PC-3 (cell line): ENCODE measurements around the gene ARHGAP6. TPM values are rescaled to one million over a fixed set of nuclear protein-coding genes. Genes with fewer than 3 reads are reported as not detected.

Source experiments
- ATAC-seq: fragments of 200-7000 bp; cut with Tn5 transposase; 2 replicates; pipeline ENCODE4 v1.9.1; 2020; ENCODE audit warnings: mild to moderate bottlenecking, moderate library complexity
- BruUV-seq: library from RNA; stranded (reverse); fragments of 400-500 nt; replicated peaks from 2 replicates; lab custom pipeline; 2021; lab: Mats Ljungman, UMichigan
- CTCF ChIA-PET: fragments of 300-600 bp; sonication (Branson Sonifier 250); formaldehyde crosslinking; loops from one replicate; lab custom pipeline; 2022; ENCODE audit warnings: antibody characterized with exemption; lab: Charles Lee
- POLR2A ChIA-PET: fragments of 300-600 bp; sonication (Branson Sonifier 250); formaldehyde crosslinking; loops from one replicate; lab custom pipeline; 2022; ENCODE audit warnings: antibody characterized with exemption; ENCODE audit not compliant: unreplicated experiment; lab: Charles Lee
- DNase-seq: peaks from one replicate; pipeline ENCODE4 v3.0.0-alpha.2; 2015
- H2AFZ ChIP-seq: fragments of 300-600 bp; sonication (generic); 2 replicates; pipeline ENCODE4 v1.6.0; 2016; ENCODE audit warnings: antibody characterized with exemption, low read length
- H3F3A ChIP-seq: fragments of 300-600 bp; sonication (generic); one replicate; pipeline ENCODE4 v1.6.0; 2017; ENCODE audit warnings: antibody characterized with exemption, low read length, control low read depth, mild to moderate bottlenecking; ENCODE audit not compliant: unreplicated experiment
- H3K27ac ChIP-seq: fragments of 300-600 bp; sonication (generic); 2 replicates; pipeline ENCODE4 v1.5.1; 2016; ENCODE audit warnings: mild to moderate bottlenecking, low read length
- H3K27me3 ChIP-seq: fragments of 300-600 bp; sonication (generic); 2 replicates; pipeline ENCODE4 v1.6.1; 2016; ENCODE audit warnings: low read length, mixed read lengths
- H3K36me3 ChIP-seq: fragments of 300-600 bp; sonication (generic); 2 replicates; pipeline ENCODE4 v1.6.1; 2016; ENCODE audit warnings: low read depth, mixed run types, low read length, mixed read lengths
- H3K4me1 ChIP-seq: fragments of 300-600 bp; sonication (generic); 2 replicates; pipeline ENCODE4 v1.5.1; 2016; ENCODE audit warnings: low read length; ENCODE audit not compliant: insufficient read depth
- H3K4me2 ChIP-seq: fragments of 300-600 bp; sonication (generic); 2 replicates; pipeline ENCODE4 v1.6.0; 2016; ENCODE audit warnings: low read length
- H3K4me3 ChIP-seq: fragments of 300-600 bp; sonication (generic); 2 replicates; pipeline ENCODE4 v1.5.1; 2016; ENCODE audit warnings: mild to moderate bottlenecking, low read length, mixed read lengths
- H3K79me2 ChIP-seq: fragments of 300-600 bp; sonication (generic); 2 replicates; pipeline ENCODE4 v1.6.1; 2017; ENCODE audit warnings: low read length, mixed read lengths
- H3K9ac ChIP-seq: fragments of 300-600 bp; sonication (generic); 2 replicates; pipeline ENCODE4 v1.6.0; 2016; ENCODE audit warnings: mild to moderate bottlenecking, low read length
- H3K9me2 ChIP-seq: fragments of 300-600 bp; sonication (generic); replicated peaks from 2 replicates; pipeline ENCODE4 v1.6.1; 2016; ENCODE audit warnings: mixed run types, low read length, mixed read lengths
- H3K9me3 ChIP-seq: fragments of 300-600 bp; sonication (generic); 2 replicates; pipeline ENCODE4 v1.6.1; 2016; ENCODE audit warnings: low read length, mixed read lengths
- H4K20me1 ChIP-seq: fragments of 300-600 bp; sonication (generic); 2 replicates; pipeline ENCODE4 v1.6.1; 2016; ENCODE audit warnings: low read length, mixed read lengths
- CTCF ChIP-seq: fragments of 300-600 bp; sonication (generic); conservative IDR thresholded peaks from 2 replicates; pipeline ENCODE4 v1.5.1; 2017; ENCODE audit warnings: antibody characterized with exemption, low read depth, mild to moderate bottlenecking, low read length
- EZH2 ChIP-seq: fragments of 300-600 bp; sonication (generic); IDR thresholded peaks from one replicate; pipeline ENCODE4 v1.6.1; 2017; ENCODE audit warnings: antibody characterized with exemption, mild to moderate bottlenecking, low read length; ENCODE audit not compliant: unreplicated experiment
- EZH2phosphoT487 ChIP-seq: fragments of 300-600 bp; sonication (generic); IDR thresholded peaks from 2 replicates; pipeline ENCODE4 v1.6.1; 2018; ENCODE audit warnings: mild to moderate bottlenecking, antibody characterized with exemption, low read length, borderline replicate concordance
- intact Hi-C: fragments of 100-400 bp; cut with micrococcal nuclease; formaldehyde crosslinking; loops from 2 replicates; pipeline ENCODE4 v1.9.0; 2023
- total RNA-seq: library from RNA; depleted of rRNA; stranded (reverse); fragments of >200 nt; gene quantifications from 2 replicates; pipeline ENCODE4 v1.2.3, GENCODE V29; 2014

ARHGAP6 gene
- total RNA-seq, 1 experiment from 2014 or later, result 2.8 TPM

GRCh38 chrX:11159149-11159548, 506.6 kb downstream of the ARHGAP6 start:
- H3K4me1 ChIP-seq, result no peaks in the 10 kb centered on the region
- TF ChIP-seq EZH2 (no peak), CTCF (no peak), EZH2phosphoT487 (no peak)
- POLR2A ChIA-PET, result no interaction called here

DNA sequence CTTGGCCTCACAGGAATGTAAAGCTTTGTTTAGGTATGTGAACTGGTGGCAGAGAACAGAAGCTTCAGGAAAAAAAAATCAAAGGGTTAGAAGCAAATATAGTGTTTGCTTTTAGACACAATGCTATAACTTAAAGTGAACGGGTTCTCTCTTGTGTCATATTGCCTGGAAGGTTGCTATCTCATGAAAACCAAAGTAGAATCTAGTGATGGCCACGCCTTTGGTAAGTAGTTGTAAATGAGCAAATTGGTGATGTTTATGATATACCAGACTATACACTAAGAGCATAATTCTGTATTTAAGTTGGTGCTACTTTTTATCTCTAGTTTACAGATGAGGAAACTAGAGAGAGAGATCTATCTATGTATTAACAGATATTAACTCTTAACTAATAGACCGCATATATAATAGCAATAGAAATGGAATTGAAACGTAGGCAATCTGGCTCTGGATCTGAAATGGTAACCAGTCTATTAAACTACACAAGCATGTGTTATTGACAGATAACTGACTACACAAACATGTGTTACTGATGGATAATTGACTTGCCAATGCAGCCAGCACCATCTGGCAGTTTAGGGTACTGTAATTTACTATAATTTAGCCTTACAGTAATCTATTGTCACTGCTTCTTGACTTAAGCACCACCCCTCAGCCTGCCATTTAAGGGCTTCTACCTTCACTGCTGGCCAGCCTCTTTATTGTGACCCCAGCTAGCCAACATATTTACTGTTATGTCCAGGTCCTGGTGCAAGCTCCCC, 513.7 kb downstream of the ARHGAP6 start:
- H3K27me3 ChIP-seq, result no peaks in the 10 kb centered on the region
- no peaks in the 10 kb centered on the region for H4K20me1 ChIP-seq
- no peaks in the 10 kb centered on the region for H3F3A ChIP-seq
- TF ChIP-seq EZH2, result no peak
- TF ChIP-seq CTCF, result no peak
- no peak for TF ChIP-seq EZH2phosphoT487
- no peaks in the 10 kb centered on the region for H3K79me2 ChIP-seq
- H3K9me2 ChIP-seq, result no peaks in the 10 kb centered on the region
- no peaks in the 10 kb centered on the region for H3K4me1 ChIP-seq
- H3K9me3 ChIP-seq, result no peaks in the 10 kb centered on the region
- H2AFZ ChIP-seq, result no peak overlapping the region
- H3K4me2 ChIP-seq, result no peak overlapping the region
- H3K9ac ChIP-seq, result no peak overlapping the region
- POLR2A ChIA-PET, result no interaction called here
- no peak overlapping the region for H3K27ac ChIP-seq
- DNase-seq (no peak), ATAC-seq (no peak)
- H3K4me3 ChIP-seq, result no peak overlapping the region
- CTCF ChIA-PET, result no interaction called here
- no TSS peak for BruUV-seq
- H3K36me3 ChIP-seq, result no peaks in the 10 kb centered on the region
- intact Hi-C loops, result no loop called here

More at GRCh38 chrX:11159149-11159548, 506.6 kb downstream of the ARHGAP6 start:
- DNase-seq, result no peak
- Histone ChIP-seq H3K9ac (no peak overlapping the region), H3K4me2 (no peak overlapping the region), H3K9me3 (no peaks in the 10 kb centered on the region), H3F3A (no peaks in the 10 kb centered on the region), H3K79me2 (no peaks in the 10 kb centered on the region), H2AFZ (no peak overlapping the region), H3K4me3 (no peak overlapping the region), H3K36me3 (no peaks in the 10 kb centered on the region), H3K27ac (no peak overlapping the region), H3K27me3 (no peaks in the 10 kb centered on the region), H3K9me2 (no peaks in the 10 kb centered on the region), H4K20me1 (no peaks in the 10 kb centered on the region)
- intact Hi-C loops, result no loop called here
- ATAC-seq, result no peak
- BruUV-seq, result no TSS peak
- CTCF ChIA-PET, result no interaction called here

DNA sequence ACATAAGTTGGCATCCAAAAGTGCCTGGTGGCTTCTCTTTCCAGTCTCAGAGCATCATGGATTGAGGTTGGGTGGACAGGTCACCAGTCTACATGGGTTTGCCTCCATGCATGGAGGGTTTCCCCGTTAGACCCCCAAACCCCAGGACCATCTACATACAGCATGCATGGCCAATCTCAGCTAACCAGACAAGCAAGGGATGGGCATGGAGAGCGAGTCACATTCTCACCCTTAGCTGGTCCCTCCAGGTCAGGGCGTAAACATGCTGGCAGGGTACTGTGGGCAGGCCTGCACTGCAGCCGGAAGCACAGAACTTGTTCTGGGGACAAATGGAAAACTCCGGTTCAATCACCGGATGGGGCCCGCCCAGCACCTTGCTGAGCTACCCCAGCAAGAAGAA, 517.3 kb downstream of the ARHGAP6 start:
- H3K27me3 ChIP-seq, result no peaks in the 10 kb centered on the region
- H3K9me2 ChIP-seq, result no peaks in the 10 kb centered on the region
- no peaks in the 10 kb centered on the region for H3F3A ChIP-seq
- no peaks in the 10 kb centered on the region for H3K4me1 ChIP-seq
- H3K9me3 ChIP-seq, result no peaks in the 10 kb centered on the region
- ATAC-seq, result no peak
- H4K20me1 ChIP-seq, result no peaks in the 10 kb centered on the region
- no TSS peak for BruUV-seq
- H3K9ac ChIP-seq, result no peak overlapping the region
- no peak overlapping the region for H3K27ac ChIP-seq
- TF ChIP-seq EZH2phosphoT487 (no peak), CTCF (no peak), EZH2 (no peak)
- H2AFZ ChIP-seq, result no peak overlapping the region
- POLR2A ChIA-PET, result no interaction called here
- H3K4me2 ChIP-seq, result no peak overlapping the region
- DNase-seq, result no peak
- H3K4me3 ChIP-seq, result no peak overlapping the region
- no peaks in the 10 kb centered on the region for H3K36me3 ChIP-seq
- intact Hi-C loops, result loop anchor here (10.0 kb wide), 1 partner anchor 196 kb away; no protein-coding TSS in a partner anchor
- CTCF ChIA-PET, result no interaction called here
- no peaks in the 10 kb centered on the region for H3K79me2 ChIP-seq
